ENCODE results near the gene PLCB4. TPM values are rescaled to one million over a fixed set of nuclear protein-coding genes. Genes with fewer than 3 reads are reported as not detected.

PLCB4 gene
- total and polyA plus RNA-seq, 2 experiments from 2014 or later: 6.5 to 16.1 TPM

DNA sequence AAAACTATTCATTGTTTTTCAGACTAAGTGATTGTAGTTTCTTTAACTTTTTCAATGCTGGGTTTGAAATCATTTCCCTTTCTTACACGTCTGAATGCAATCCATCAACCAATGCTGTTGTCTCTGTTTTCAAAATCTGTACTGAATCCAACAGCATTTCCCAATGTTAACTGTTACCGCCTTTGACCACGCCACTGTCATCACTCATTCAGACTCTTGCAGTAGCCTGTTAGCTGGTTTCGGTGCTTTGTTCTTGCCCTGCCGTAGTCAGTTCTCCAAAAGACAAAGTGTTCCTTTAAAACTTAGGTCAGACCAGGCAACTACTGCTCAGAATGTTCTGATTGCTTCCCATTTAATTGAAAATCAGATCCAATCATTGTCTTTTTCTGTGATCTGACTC, 131.3 kb downstream of the PLCB4 start:
- Histone ChIP-seq H3K36me3 (ENCODE audit: insufficient read depth) (no peaks in the 10 kb centered on the region), H3K27ac (ENCODE audit: low read depth) (no peak overlapping the region), H4K20me1 (replicated peaks; ENCODE audit: insufficient read depth) (no peaks in the 10 kb centered on the region), H3K79me2 (replicated peaks; ENCODE audit: insufficient read depth) (no peaks in the 10 kb centered on the region), H3K4me2 (no peak overlapping the region), H3K9me2 (ENCODE audit: insufficient read depth) (no peaks in the 10 kb centered on the region), H3K4me1 (ENCODE audit: insufficient read depth) (peaks cover 14% of the 10 kb centered on the region), H3K27me3 (ENCODE audit: insufficient read depth) (no peaks in the 10 kb centered on the region), H2AFZ (no peak overlapping the region), H3F3A (replicated peaks; ENCODE audit: low read depth) (no peaks in the 10 kb centered on the region), H3K4me3 (no peak overlapping the region)
- H3K36me3 Mint-ChIP-seq (ENCODE audit: low read depth): no peaks in the 10 kb centered on the region; the same call in 2 of the 3 replicates
- peaks cover 30% of the 10 kb centered on the region for H3K4me1 Mint-ChIP-seq
- TF ChIP-seq ZNF331 (CRISPR knock-in tag; IDR thresholded peaks at IDR 0.05; ENCODE audit: low read depth) (no peak), STAT1 (IDR thresholded peaks at IDR 0.05; ENCODE audit: unreplicated experiment) (no peak), ZNF114 (CRISPR knock-in tag; IDR thresholded peaks at IDR 0.05) (no peak), JUNB (IDR thresholded peaks at IDR 0.05; ENCODE audit: unreplicated experiment) (no peak), EZH2 (IDR thresholded peaks at IDR 0.05; ENCODE audit: low read depth, unreplicated experiment) (no peak), POLR2AphosphoS5 (IDR thresholded peaks at IDR 0.05; ENCODE audit: low read depth) (no peak), CREB1 (CRISPR knock-in tag; IDR thresholded peaks at IDR 0.05; ENCODE audit: low read depth) (no peak)
- TF ChIP-seq, protein P1, sequence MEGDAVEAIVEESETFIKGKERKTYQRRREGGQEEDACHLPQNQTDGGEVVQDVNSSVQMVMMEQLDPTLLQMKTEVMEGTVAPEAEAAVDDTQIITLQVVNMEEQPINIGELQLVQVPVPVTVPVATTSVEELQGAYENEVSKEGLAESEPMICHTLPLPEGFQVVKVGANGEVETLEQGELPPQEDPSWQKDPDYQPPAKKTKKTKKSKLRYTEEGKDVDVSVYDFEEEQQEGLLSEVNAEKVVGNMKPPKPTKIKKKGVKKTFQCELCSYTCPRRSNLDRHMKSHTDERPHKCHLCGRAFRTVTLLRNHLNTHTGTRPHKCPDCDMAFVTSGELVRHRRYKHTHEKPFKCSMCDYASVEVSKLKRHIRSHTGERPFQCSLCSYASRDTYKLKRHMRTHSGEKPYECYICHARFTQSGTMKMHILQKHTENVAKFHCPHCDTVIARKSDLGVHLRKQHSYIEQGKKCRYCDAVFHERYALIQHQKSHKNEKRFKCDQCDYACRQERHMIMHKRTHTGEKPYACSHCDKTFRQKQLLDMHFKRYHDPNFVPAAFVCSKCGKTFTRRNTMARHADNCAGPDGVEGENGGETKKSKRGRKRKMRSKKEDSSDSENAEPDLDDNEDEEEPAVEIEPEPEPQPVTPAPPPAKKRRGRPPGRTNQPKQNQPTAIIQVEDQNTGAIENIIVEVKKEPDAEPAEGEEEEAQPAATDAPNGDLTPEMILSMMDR (conservative IDR thresholded peaks at IDR 0.05; ENCODE audit: low read depth in 2 of 2): no peak
- TF ChIP-seq, protein P2, sequence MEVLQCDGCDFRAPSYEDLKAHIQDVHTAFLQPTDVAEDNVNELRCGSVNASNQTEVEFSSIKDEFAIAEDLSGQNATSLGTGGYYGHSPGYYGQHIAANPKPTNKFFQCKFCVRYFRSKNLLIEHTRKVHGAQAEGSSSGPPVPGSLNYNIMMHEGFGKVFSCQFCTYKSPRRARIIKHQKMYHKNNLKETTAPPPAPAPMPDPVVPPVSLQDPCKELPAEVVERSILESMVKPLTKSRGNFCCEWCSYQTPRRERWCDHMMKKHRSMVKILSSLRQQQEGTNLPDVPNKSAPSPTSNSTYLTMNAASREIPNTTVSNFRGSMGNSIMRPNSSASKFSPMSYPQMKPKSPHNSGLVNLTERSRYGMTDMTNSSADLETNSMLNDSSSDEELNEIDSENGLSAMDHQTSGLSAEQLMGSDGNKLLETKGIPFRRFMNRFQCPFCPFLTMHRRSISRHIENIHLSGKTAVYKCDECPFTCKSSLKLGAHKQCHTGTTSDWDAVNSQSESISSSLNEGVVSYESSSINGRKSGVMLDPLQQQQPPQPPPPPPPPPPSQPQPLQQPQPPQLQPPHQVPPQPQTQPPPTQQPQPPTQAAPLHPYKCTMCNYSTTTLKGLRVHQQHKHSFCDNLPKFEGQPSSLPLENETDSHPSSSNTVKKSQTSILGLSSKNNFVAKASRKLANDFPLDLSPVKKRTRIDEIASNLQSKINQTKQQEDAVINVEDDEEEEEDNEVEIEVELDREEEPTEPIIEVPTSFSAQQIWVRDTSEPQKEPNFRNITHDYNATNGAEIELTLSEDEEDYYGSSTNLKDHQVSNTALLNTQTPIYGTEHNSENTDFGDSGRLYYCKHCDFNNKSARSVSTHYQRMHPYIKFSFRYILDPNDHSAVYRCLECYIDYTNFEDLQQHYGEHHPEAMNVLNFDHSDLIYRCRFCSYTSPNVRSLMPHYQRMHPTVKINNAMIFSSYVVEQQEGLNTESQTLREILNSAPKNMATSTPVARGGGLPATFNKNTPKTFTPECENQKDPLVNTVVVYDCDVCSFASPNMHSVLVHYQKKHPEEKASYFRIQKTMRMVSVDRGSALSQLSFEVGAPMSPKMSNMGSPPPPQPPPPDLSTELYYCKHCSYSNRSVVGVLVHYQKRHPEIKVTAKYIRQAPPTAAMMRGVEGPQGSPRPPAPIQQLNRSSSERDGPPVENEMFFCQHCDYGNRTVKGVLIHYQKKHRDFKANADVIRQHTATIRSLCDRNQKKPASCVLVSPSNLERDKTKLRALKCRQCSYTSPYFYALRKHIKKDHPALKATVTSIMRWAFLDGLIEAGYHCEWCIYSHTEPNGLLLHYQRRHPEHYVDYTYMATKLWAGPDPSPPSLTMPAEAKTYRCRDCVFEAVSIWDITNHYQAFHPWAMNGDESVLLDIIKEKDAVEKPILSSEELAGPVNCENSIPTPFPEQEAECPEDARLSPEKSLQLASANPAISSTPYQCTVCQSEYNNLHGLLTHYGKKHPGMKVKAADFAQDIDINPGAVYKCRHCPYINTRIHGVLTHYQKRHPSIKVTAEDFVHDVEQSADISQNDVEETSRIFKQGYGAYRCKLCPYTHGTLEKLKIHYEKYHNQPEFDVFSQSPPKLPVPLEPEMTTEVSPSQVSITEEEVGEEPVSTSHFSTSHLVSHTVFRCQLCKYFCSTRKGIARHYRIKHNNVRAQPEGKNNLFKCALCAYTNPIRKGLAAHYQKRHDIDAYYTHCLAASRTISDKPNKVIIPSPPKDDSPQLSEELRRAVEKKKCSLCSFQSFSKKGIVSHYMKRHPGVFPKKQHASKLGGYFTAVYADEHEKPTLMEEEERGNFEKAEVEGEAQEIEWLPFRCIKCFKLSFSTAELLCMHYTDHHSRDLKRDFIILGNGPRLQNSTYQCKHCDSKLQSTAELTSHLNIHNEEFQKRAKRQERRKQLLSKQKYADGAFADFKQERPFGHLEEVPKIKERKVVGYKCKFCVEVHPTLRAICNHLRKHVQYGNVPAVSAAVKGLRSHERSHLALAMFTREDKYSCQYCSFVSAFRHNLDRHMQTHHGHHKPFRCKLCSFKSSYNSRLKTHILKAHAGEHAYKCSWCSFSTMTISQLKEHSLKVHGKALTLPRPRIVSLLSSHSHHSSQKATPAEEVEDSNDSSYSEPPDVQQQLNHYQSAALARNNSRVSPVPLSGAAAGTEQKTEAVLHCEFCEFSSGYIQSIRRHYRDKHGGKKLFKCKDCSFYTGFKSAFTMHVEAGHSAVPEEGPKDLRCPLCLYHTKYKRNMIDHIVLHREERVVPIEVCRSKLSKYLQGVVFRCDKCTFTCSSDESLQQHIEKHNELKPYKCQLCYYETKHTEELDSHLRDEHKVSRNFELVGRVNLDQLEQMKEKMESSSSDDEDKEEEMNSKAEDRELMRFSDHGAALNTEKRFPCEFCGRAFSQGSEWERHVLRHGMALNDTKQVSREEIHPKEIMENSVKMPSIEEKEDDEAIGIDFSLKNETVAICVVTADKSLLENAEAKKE (CRISPR knock-in tag; IDR thresholded peaks at IDR 0.05): no peak
- TF ChIP-seq, protein P3, sequence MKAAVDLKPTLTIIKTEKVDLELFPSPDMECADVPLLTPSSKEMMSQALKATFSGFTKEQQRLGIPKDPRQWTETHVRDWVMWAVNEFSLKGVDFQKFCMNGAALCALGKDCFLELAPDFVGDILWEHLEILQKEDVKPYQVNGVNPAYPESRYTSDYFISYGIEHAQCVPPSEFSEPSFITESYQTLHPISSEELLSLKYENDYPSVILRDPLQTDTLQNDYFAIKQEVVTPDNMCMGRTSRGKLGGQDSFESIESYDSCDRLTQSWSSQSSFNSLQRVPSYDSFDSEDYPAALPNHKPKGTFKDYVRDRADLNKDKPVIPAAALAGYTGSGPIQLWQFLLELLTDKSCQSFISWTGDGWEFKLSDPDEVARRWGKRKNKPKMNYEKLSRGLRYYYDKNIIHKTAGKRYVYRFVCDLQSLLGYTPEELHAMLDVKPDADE (IDR thresholded peaks at IDR 0.05): no peak
- H3K9me3 Mint-ChIP-seq: no peaks in the 10 kb centered on the region
- no peak for DNase-seq (ENCODE audit: low spot score)
- no peak for ATAC-seq
- H3K27me3 Mint-ChIP-seq (ENCODE audit: insufficient read depth, low read depth, poor library complexity): peaks cover 2% of the 10 kb centered on the region
- H3K27ac Mint-ChIP-seq: no peak overlapping the region
- H3K4me3 Mint-ChIP-seq: no peak overlapping the region

All from GM23338 (cell line).